ENCODE data around the gene RSRC1. TPM values are rescaled to one million over a fixed set of nuclear protein-coding genes. Genes with fewer than 3 reads are reported as not detected.

The RSRC1 gene
- total and polyA plus RNA-seq, 2 donors (not counting 1 experiment from before 2014, with no cell fraction given): 12.6 to 43.1 TPM

DNA sequence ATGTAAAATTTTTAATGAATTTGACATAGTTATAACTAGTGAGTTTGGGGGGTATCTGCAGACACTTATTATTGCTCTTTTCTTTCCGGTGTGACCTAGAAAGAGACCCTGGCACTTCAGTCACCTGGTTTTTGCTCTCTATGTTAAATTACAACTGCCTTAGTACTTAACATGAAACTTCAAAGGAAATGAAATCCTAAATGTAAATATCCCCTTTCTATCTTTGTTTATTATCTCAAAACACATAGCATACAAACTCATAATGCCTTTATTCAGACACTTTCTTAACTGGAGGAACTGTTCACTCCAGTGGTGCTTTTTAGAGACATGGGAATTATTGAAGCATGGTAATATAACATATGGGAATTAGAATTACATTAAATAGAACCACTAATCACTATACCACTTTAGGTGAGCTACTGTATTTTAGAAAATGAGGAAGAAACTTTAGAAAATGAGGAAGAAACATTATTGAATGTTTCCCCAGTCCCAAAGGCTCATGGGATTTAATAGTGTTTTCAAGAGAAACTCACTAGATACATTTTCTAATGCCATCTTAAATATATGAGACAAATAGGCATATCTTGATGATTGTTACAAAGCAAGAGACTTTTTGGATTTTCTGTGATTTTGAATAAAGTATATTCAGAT lies 341.6 kb downstream of the RSRC1 start:
- TF ChIP-seq, protein P1, sequence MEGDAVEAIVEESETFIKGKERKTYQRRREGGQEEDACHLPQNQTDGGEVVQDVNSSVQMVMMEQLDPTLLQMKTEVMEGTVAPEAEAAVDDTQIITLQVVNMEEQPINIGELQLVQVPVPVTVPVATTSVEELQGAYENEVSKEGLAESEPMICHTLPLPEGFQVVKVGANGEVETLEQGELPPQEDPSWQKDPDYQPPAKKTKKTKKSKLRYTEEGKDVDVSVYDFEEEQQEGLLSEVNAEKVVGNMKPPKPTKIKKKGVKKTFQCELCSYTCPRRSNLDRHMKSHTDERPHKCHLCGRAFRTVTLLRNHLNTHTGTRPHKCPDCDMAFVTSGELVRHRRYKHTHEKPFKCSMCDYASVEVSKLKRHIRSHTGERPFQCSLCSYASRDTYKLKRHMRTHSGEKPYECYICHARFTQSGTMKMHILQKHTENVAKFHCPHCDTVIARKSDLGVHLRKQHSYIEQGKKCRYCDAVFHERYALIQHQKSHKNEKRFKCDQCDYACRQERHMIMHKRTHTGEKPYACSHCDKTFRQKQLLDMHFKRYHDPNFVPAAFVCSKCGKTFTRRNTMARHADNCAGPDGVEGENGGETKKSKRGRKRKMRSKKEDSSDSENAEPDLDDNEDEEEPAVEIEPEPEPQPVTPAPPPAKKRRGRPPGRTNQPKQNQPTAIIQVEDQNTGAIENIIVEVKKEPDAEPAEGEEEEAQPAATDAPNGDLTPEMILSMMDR (conservative IDR thresholded peaks at IDR 0.05 in 1 of 2, IDR thresholded peaks at IDR 0.05 in 1 of 2; ENCODE audit: low read depth in 1 of 2, low read length in 2 of 2): no peak
- no peak for TF ChIP-seq EZH2 (IDR thresholded peaks at IDR 0.05; ENCODE audit: low read length, missing control alignments)
- no peaks in the 10 kb centered on the region for H3K4me1 ChIP-seq (ENCODE audit: control insufficient read depth, extremely low read depth, insufficient read depth, low read length)
- no peak for DNase-seq (ENCODE audit: low read depth in 2 of 2)
- no peak overlapping the region for H2AFZ ChIP-seq (ENCODE audit: low read length)
- H3K36me3 ChIP-seq (ENCODE audit: control insufficient read depth, insufficient read depth, low read length): no peaks in the 10 kb centered on the region
- H3K79me2 ChIP-seq (ENCODE audit: control insufficient read depth, insufficient read depth, low read length): no peaks in the 10 kb centered on the region
- H3K4me2 ChIP-seq (ENCODE audit: extremely low read depth, insufficient read depth, low read length): no peak overlapping the region
- no peak overlapping the region for H3K9ac ChIP-seq (ENCODE audit: insufficient read depth, low read length)
- H3K27me3 ChIP-seq (ENCODE audit: control insufficient read depth, insufficient read depth, low read length): no peaks in the 10 kb centered on the region
- H4K20me1 ChIP-seq (ENCODE audit: control insufficient read depth, extremely low read depth, insufficient read depth, low read length): no peaks in the 10 kb centered on the region
- no peak overlapping the region for H3K27ac ChIP-seq (ENCODE audit: insufficient read depth, low read length)
- H3K9me3 ChIP-seq (ENCODE audit: control insufficient read depth, insufficient read depth, low read depth, low read length): no peaks in the 10 kb centered on the region
- H3K4me3 ChIP-seq (replicated peaks in 1 of 4; ENCODE audit: control extremely low read depth in 1 of 4, insufficient read depth in 1 of 4, low read depth in 3 of 4, low read length in 4 of 4): no peak overlapping the region

DNA sequence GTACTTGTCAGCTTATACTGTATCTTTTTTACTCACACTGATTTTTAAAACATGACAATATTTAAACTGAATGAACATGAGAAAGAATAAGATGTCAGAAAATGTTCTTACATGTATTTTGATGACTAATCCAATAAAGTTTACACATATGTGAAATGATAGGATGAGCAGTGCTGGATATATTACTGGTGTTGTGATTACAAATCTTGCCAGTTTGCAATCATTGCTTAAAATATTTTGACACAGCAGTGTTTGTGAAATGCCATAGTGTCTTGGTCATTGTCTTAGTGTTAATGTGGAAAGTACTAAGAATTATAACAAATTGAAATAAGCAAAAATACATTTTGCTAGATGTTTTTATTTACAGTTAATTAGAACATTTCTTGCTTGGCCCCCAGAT lies 342.4 kb downstream of the RSRC1 start:
- Histone ChIP-seq H3K4me1 (ENCODE audit: control insufficient read depth, extremely low read depth, insufficient read depth, low read length) (no peaks in the 10 kb centered on the region), H3K4me2 (ENCODE audit: extremely low read depth, insufficient read depth, low read length) (no peak overlapping the region)
- TF ChIP-seq, protein P1 (conservative IDR thresholded peaks at IDR 0.05 in 1 of 2, IDR thresholded peaks at IDR 0.05 in 1 of 2; ENCODE audit: low read depth in 1 of 2, low read length in 2 of 2): no peak

DNA sequence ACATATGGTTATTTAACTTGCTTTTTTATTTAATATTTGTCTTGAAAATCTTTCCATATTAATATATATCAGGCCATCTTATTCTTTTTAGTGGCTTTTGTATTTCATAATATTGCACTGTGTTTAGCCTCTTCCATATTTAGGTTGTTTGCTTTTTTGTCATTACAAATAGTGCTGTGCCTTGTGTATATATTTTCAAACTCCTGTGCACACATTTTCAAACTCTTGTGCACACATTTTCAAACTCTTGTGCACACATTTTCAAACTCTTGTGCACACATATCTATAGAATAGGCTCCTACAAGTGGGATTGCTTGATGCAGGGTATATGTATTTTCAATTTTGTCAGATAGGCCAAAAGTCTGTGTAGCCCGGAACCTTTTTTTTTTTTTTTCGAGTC lies 343.1 kb downstream of the RSRC1 start:
- Histone ChIP-seq H3K4me2 (ENCODE audit: extremely low read depth, insufficient read depth, low read length) (no peak overlapping the region), H3K79me2 (ENCODE audit: control insufficient read depth, insufficient read depth, low read length) (no peaks in the 10 kb centered on the region), H2AFZ (ENCODE audit: low read length) (no peak overlapping the region), H3K9me3 (ENCODE audit: control insufficient read depth, insufficient read depth, low read depth, low read length) (no peaks in the 10 kb centered on the region), H3K36me3 (ENCODE audit: control insufficient read depth, insufficient read depth, low read length) (no peaks in the 10 kb centered on the region), H3K27ac (ENCODE audit: insufficient read depth, low read length) (no peak overlapping the region), H4K20me1 (ENCODE audit: control insufficient read depth, extremely low read depth, insufficient read depth, low read length) (no peaks in the 10 kb centered on the region), H3K9ac (ENCODE audit: insufficient read depth, low read length) (no peak overlapping the region), H3K4me3 (replicated peaks in 1 of 4; ENCODE audit: control extremely low read depth in 1 of 4, insufficient read depth in 1 of 4, low read depth in 3 of 4, low read length in 4 of 4) (no peak overlapping the region), H3K4me1 (ENCODE audit: control insufficient read depth, extremely low read depth, insufficient read depth, low read length) (no peaks in the 10 kb centered on the region), H3K27me3 (ENCODE audit: control insufficient read depth, insufficient read depth, low read length) (no peaks in the 10 kb centered on the region)
- TF ChIP-seq, protein P1 (conservative IDR thresholded peaks at IDR 0.05 in 1 of 2, IDR thresholded peaks at IDR 0.05 in 1 of 2; ENCODE audit: low read depth in 1 of 2, low read length in 2 of 2): no peak
- no peak for TF ChIP-seq EZH2 (IDR thresholded peaks at IDR 0.05; ENCODE audit: low read length, missing control alignments)
- no peak for DNase-seq (ENCODE audit: low read depth in 2 of 2)

More for the DNA sequence above, 342.4 kb downstream of the RSRC1 start:
- no peak overlapping the region for H2AFZ ChIP-seq (ENCODE audit: low read length)
- H3K36me3 ChIP-seq (ENCODE audit: control insufficient read depth, insufficient read depth, low read length): no peaks in the 10 kb centered on the region
- H3K27me3 ChIP-seq (ENCODE audit: control insufficient read depth, insufficient read depth, low read length): no peaks in the 10 kb centered on the region
- no peak for DNase-seq (ENCODE audit: low read depth in 2 of 2)
- H3K79me2 ChIP-seq (ENCODE audit: control insufficient read depth, insufficient read depth, low read length): no peaks in the 10 kb centered on the region
- H3K9me3 ChIP-seq (ENCODE audit: control insufficient read depth, insufficient read depth, low read depth, low read length): no peaks in the 10 kb centered on the region
- H3K27ac ChIP-seq (ENCODE audit: insufficient read depth, low read length): no peak overlapping the region
- H4K20me1 ChIP-seq (ENCODE audit: control insufficient read depth, extremely low read depth, insufficient read depth, low read length): no peaks in the 10 kb centered on the region
- no peak overlapping the region for H3K9ac ChIP-seq (ENCODE audit: insufficient read depth, low read length)
- no peak overlapping the region for H3K4me3 ChIP-seq (replicated peaks in 1 of 4; ENCODE audit: control extremely low read depth in 1 of 4, insufficient read depth in 1 of 4, low read depth in 3 of 4, low read length in 4 of 4)
